Neural progenitor cell (in vitro differentiated cells): Measurements from ENCODE around the gene OPCML.

ENCODE experiments used
- CTCF ChIP-seq: fragments of 200-600 bp; sonication (generic); IDR thresholded peaks from 2 replicates; pipeline ENCODE4 v1.5.1; 2017; ENCODE audit warnings: antibody characterized with exemption, mild to moderate bottlenecking
- EZH2 ChIP-seq: fragments of 200-600 bp; sonication (generic); IDR thresholded peaks from 2 replicates; pipeline ENCODE4 v1.6.1; 2017; ENCODE audit warnings: antibody characterized with exemption, mild to moderate bottlenecking, moderate library complexity

GRCh38 chr11:132365650-132366049 lies 1166.7 kb downstream of the OPCML start:
- no peak for TF ChIP-seq CTCF
- no peak for TF ChIP-seq EZH2
